HUES64 (cell line): Measurements from ENCODE around the gene NPPC.

ENCODE experiments used
- H3K27ac ChIP-seq: 2 replicates; pipeline ENCODE4 v1.7.0; 2013; ENCODE audit warnings: low read depth, low read length, inconsistent platforms
- H3K27me3 ChIP-seq: 2 replicates; pipeline ENCODE4 v1.6.1; 2013; ENCODE audit warnings: mild to moderate bottlenecking, low read length; ENCODE audit not compliant: insufficient read depth
- H3K36me3 ChIP-seq: 2 replicates; pipeline ENCODE4 v1.6.1; 2013; ENCODE audit warnings: mild to moderate bottlenecking, low read length; ENCODE audit not compliant: insufficient read depth
- H3K4me1 ChIP-seq: 2 replicates; pipeline ENCODE4 v1.6.1; 2013; ENCODE audit warnings: mild to moderate bottlenecking, low read length, moderate library complexity; ENCODE audit not compliant: insufficient read depth
- H3K4me3 ChIP-seq: 2 replicates; pipeline ENCODE4 v1.5.1; 2013; ENCODE audit warnings: mild to moderate bottlenecking, low read length, moderate library complexity
- H3K9ac ChIP-seq: 2 replicates; pipeline ENCODE4 v1.6.1; 2013; ENCODE audit warnings: mild to moderate bottlenecking, low read depth, low read length
- H3K9me3 ChIP-seq: 2 replicates; pipeline ENCODE4 v1.6.1; 2013; ENCODE audit warnings: low read depth, low read length; ENCODE audit not compliant: insufficient read depth
- WGBS: fragments of 150-250, 120-280 bp; methylation state at CpG from one replicate; pipeline ENCODE4 v1.1.7; 2013; ENCODE audit warnings: missing lambda C conversion rate; 5-methylcytosine and 5-hydroxymethylcytosine counted together

NPPC gene

DNA sequence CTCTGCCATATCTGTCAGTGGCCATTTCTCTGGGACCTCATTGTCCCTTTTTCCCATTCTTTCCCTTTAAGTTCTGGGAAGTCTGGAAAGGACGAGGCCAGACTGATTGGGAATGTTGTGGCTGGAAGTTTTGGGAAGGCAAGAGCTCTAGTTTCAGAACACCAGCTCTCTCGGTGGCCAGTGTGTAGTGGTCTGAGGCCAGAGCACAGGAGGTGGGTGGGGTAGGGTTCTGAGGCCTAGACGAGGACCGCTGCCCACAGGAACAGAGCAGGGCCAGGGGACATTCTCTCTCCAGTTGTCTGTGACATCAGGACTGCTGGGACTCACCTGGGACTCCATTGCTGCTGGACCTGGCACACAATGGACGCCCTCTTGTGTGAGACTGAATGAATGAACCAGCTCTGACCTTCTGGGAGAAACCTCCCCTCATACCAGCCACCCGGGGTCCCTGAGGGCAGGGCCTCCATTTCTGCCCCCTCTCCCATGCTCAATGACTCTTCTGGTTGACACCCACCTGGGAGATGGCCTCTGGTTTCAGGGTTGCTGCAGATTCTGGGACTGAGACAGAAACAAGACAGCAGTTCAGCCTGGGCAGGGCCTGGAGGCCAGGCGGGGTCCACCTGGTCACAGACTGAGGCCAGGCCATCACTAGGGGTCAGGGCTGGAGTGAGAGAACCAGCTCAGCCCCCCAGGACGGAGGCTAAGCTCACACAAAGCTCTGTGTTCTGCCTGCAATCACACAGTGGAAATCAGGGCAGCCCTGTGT is 8.4 kb upstream of the NPPC start:
- Histone ChIP-seq H3K9me3 (no peaks in the 10 kb centered on the region), H3K27me3 (no peaks in the 10 kb centered on the region; the same call in 1 of the 2 replicates), H3K4me1 (no peaks in the 10 kb centered on the region), H3K36me3 (no peaks in the 10 kb centered on the region), H3K27ac (no peak overlapping the region), H3K9ac (no peak overlapping the region), H3K4me3 (no peak overlapping the region)
- WGBS = 84% methylated on average over 8 of the region's 8 CpGs

DNA sequence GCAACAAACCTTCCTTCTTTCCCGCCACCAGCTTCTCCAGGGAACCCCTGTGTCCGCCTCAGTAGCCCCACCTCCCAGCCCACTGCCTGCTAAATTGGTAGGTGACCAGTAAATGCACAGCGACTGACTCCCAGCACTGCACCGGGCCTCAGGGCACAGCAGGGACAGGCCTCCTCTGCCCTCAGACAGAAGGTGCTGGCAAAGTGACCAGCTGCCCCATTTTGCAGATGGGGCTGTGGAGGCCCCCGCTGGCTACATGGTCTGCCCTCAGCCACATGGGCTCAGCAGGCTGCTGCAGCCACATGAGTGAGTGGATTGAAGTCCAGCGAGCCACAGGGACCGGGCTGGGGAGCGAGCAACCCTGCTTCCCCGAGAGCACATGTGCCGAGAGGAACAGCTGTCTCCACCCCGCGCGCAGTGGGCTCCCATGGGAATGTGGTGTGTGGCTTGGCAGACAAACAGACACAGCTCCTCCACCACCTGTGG is 7.8 kb upstream of the NPPC start:
- Histone ChIP-seq H3K27me3 (peaks cover 5% of the 10 kb centered on the region), H3K4me3 (no peak overlapping the region)

DNA sequence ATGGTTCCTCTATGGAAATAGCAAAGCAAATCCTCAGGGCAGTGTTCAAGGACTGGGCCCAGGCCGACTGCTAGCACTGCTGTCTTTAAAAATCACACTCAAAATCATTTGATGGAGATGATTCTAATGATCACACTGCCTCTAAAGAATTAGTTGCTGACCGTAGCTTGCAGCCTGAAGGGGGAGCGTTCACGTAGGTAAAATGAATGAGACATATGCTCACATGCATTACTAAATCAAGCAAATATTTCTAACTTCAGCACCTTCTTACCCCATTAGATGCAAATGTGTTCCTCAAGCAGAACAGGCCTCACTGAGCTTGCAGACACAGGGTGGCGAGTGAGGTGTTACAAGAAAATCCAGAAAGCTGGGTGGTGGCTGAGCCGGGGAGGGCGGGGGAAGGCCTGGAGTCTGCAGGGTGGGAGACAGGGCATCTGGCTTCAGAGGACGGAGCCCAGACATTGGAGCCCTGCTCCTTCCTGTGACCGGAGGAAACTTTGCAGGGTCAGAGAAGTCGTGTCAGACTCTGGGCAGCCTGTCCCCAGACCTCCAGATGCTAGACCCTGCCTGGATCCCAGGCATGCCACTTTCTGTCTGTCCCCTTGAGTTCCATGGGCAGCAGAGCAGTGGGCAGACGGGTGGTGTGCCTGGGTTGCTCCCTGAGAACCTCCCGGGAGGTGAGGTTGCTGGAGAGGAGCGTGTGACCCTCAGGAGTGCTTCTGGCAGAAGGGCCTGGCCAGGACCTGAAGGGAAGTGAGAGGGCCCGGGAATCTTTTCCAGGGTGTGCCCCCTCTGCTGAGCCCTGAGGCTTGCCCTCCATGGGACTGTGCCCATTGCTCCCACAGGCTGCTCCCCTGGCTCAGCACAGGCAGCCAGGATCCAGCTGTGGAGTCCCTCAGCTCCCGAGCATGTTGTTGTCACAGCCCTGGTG is 7.1 kb upstream of the NPPC start:
- no peak overlapping the region for H3K4me3 ChIP-seq
- H3K36me3 ChIP-seq = no peaks in the 10 kb centered on the region
- no peak overlapping the region for H3K27ac ChIP-seq
- H3K27me3 ChIP-seq = peaks cover 12% of the 10 kb centered on the region
- 92% methylated on average over 15 of the region's 15 CpGs for WGBS
- H3K4me1 ChIP-seq = no peaks in the 10 kb centered on the region
- H3K9me3 ChIP-seq = no peaks in the 10 kb centered on the region
- H3K9ac ChIP-seq = no peak overlapping the region

More for the DNA sequence above, 7.8 kb upstream of the NPPC start:
- H3K4me1 ChIP-seq = no peaks in the 10 kb centered on the region
- WGBS = 92% methylated on average over 13 of the region's 13 CpGs
- no peaks in the 10 kb centered on the region for H3K36me3 ChIP-seq
- H3K9me3 ChIP-seq = no peaks in the 10 kb centered on the region
- no peak overlapping the region for H3K27ac ChIP-seq
- no peak overlapping the region for H3K9ac ChIP-seq

DNA sequence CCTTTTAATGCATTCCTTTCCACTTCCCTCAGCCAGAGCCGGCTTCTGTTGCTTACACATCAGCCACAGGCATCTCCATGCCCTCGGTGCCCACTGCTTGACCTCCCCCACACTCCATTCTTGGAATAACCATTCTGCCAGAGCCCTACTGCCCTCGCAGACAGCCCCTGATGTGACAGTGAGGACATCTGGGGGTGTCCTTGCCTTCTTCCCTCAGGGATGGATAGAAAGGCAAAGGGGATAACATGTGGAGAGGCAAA is 6.4 kb upstream of the NPPC start:
- Histone ChIP-seq H3K36me3 (no peaks in the 10 kb centered on the region), H3K27me3 (peaks cover 18% of the 10 kb centered on the region), H3K4me1 (no peaks in the 10 kb centered on the region), H3K9me3 (no peaks in the 10 kb centered on the region), H3K9ac (no peak overlapping the region), H3K4me3 (no peak overlapping the region), H3K27ac (no peak overlapping the region)
- 95% methylated on average over 3 of the region's 3 CpGs for WGBS

DNA sequence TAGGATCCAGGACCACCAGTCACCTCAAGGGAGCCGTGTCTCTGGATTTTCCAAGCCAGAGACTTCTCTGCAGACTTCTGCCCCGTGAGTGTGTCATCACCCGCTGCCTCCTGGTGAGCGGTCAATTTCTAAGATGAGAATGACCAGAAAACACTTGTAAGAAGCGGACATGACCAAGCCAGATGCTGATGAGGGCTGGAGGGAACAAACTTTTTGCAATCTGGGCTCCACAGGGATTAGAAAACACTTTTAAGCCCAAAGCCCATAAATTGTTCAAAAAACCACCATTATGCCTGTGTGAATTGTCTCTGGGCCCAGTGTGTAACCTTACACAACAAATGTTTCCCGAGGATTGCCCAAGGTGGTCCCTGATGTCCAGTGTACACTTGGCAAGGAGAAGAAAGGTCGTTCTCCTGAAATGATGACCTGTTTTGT is 5.3 kb upstream of the NPPC start:
- H3K4me1 ChIP-seq = no peaks in the 10 kb centered on the region
- no peak overlapping the region for H3K27ac ChIP-seq
- H3K27me3 ChIP-seq = peaks cover 29% of the 10 kb centered on the region
- H3K9me3 ChIP-seq = no peaks in the 10 kb centered on the region
- WGBS = 88% methylated on average over 7 of the region's 7 CpGs
- no peak overlapping the region for H3K9ac ChIP-seq
- H3K4me3 ChIP-seq = no peak overlapping the region
- H3K36me3 ChIP-seq = no peaks in the 10 kb centered on the region

DNA sequence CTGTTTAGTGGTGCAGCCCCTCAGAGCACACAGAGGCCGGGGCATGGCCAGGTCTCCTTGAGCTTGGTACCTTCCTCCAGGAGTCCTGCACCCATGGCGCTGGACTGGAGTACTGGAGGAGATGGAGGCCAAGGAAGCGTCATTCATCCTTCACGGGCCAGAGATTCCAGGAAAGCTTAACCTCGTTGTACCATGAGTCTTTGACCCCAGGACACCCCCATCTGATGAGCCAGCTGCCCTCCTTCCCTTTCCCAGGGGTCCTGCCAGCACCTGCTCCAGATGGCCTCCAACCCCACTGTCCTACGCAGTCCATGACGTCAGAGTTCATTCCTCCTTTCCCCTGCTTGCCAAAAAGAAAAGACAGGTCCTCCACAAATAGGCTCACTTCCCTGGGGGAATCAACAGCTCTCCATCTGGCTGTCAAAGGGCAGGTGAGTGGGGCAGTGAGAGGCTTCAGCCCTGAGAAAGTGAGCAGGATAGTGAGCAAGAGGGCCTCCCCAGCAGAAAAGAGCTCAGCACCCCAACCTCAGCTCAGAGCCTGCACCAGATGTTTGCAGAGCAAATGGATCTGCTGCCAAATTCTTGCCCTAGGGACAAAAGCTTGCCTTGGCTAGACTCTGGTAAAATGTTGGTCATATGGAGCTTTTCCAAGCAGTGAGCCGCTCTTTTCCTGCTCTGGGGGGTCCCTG is 4.5 kb upstream of the NPPC start:
- WGBS = 91% methylated on average over 8 of the region's 8 CpGs
- H3K4me1 ChIP-seq = no peaks in the 10 kb centered on the region

DNA sequence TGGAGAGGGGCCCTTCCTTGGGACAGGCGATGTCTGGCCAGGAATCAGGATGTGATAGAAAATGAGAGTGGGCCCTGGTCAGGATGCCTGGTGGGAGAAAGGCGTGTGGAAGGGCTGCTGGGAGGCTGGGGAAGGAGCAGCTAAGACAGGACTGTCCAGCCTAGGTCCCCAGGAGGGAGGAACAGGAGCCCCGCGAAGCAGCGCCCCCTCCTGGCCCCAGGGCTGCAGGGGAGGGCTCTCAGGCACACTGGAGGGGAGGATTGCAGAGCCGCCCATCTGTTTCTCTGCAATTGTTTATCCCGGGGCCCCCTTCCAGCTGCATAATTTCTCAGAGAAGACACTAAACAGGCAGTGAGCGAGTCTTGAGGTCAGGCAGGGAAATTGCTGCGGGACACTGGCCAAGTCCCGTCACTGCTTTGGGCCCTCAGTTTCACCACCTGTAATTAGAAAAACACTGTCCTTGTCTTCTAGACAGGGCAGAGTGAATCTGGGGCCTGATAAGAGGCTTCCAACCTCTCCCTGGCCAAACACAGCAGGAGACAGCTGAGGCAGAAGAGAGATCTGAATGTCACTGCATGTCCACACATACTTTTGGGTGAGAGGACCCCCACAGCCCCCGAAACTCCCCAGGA is 3.9 kb upstream of the NPPC start:
- H3K4me1 ChIP-seq = peaks cover under 1% of the 10 kb centered on the region; the same call in 1 of the 2 replicates
- H3K9ac ChIP-seq = no peak overlapping the region
- H3K27ac ChIP-seq = no peak overlapping the region
- 58% methylated on average over 11 of the region's 11 CpGs for WGBS
- no peaks in the 10 kb centered on the region for H3K36me3 ChIP-seq
- H3K27me3 ChIP-seq = peaks cover 43% of the 10 kb centered on the region
- no peaks in the 10 kb centered on the region for H3K9me3 ChIP-seq
- H3K4me3 ChIP-seq = no peak overlapping the region

More for the DNA sequence above, 4.5 kb upstream of the NPPC start:
- no peak overlapping the region for H3K9ac ChIP-seq
- H3K27me3 ChIP-seq = peaks cover 37% of the 10 kb centered on the region
- H3K36me3 ChIP-seq = no peaks in the 10 kb centered on the region
- H3K4me3 ChIP-seq = no peak overlapping the region
- H3K9me3 ChIP-seq = no peaks in the 10 kb centered on the region
- no peak overlapping the region for H3K27ac ChIP-seq

DNA sequence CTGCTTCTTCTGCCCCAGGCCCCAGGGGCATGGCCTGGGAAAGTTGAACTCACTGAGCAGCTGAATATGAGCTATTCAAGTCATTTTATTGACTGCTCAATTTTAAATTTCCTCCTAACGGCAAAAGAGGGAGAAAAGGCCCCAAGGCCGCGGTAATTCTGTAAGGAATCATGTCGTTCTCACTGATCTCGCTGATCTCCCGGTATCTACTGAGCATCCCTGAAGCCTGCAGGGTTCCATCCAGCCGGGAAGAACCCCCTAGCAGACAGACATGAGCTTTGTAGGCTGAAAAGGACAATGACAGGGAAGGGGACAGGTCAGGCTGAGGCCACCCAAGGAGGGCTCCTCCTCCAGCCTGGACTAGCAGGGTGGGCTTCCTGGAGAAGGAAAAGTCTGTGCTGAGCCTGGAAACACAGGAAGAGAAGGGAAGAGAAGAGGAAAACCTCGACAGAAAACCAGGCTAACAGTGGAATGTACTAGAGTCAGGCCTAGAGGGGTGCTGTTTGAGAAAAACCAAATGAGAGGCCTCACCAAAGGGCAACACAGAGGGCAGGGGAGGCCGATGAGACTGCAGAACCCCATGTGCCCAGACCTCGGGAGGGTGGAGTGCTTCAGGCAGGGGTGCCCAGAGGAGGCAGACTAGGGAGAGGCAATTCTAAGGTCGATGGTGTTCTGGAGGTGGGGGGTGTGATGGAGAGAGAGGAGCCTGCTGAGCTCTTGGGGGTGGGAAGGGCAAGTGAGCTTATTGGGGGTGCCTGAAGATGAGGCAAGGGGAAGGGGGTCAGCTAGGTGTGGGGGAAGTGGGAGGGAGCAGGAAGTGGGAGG is 2.9 kb upstream of the NPPC start:
- Histone ChIP-seq H3K9me3 (no peaks in the 10 kb centered on the region), H3K4me1 (peaks cover 3% of the 10 kb centered on the region; the same call in 1 of the 2 replicates), H3K27ac (no peak overlapping the region), H3K9ac (no peak overlapping the region), H3K27me3 (peaks cover 53% of the 10 kb centered on the region), H3K36me3 (no peaks in the 10 kb centered on the region), H3K4me3 (no peak overlapping the region)
- WGBS = 84% methylated on average over 11 of the region's 11 CpGs

DNA sequence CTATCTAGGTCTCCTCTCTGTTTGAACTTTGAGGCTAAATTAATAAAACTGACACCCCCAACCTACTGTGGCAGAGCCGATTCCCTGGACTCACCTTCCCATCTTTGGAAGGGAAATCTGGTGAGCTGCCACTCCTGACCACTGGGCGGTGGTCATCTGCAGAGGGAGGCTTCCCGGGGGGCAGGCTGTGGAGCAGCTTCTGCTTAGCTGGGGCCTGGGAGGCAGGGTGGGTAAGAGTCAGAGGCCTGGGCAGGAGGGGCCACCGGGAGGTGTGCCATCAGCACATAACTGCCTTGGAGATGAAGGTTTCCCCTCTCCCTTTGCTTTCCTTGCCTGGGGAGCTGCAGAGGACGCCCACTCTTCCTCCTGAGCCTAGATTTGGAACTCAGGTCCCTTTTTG is 2.3 kb upstream of the NPPC start:
- Histone ChIP-seq H3K9ac (no peak overlapping the region), H3K4me1 (peaks cover 3% of the 10 kb centered on the region; the same call in 1 of the 2 replicates), H3K27me3 (peaks cover 59% of the 10 kb centered on the region), H3K4me3 (no peak overlapping the region), H3K9me3 (no peaks in the 10 kb centered on the region), H3K27ac (no peak overlapping the region), H3K36me3 (no peaks in the 10 kb centered on the region)
- 72% methylated on average over 5 of the region's 5 CpGs for WGBS

DNA sequence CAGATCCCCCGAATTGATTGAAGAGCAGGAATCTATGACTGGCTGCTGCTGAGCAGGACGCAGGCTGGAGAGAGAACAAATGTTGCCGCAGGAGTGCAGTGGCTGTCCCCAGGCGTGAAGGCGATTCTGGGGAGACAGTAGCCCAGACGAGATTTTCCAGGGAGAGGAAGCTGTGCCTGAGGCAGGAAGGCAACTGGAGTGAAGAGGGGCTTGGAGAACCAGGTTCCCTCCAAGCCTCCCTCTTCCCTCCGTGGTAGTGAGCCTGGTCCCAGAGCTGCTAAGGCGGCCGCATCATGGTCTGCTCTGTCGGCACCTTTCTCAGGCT is 1.3 kb upstream of the NPPC start:
- Histone ChIP-seq H3K9ac (no peak overlapping the region), H3K27me3 (peaks cover 63% of the 10 kb centered on the region), H3K4me1 (peaks cover 3% of the 10 kb centered on the region; the same call in 1 of the 2 replicates), H3K27ac (no peak overlapping the region), H3K9me3 (no peaks in the 10 kb centered on the region), H3K36me3 (no peaks in the 10 kb centered on the region), H3K4me3 (peak overlapping the region; percentile 58; the same call in 1 of the 2 replicates)
- 77% methylated on average over 10 of the region's 10 CpGs for WGBS
